OCI-LY3 (cell line): ENCODE measurements around the gene FBXO17.
"Not testable (repeated sequence)": the region's sequence is repeated elsewhere in the genome, so short reads cannot be mapped to it uniquely, and the experiment has no call there.

Source experiments
- EZH2phosphoT487 ChIP-seq: fragments of 200-600 bp; shearing (Covaris generic); IDR thresholded peaks from 2 replicates; pipeline ENCODE4 v1.6.1; 2018; ENCODE audit warnings: antibody characterized with exemption, mixed run types, low read depth
- TF ChIP-seq, protein P1 (sequence below): fragments of 200-600, 300-600 bp; sonication (generic); IDR thresholded peaks from 2 replicates; pipeline ENCODE4 v1.5.1; 2014; ENCODE audit warnings: antibody characterized with exemption, low read length, low read depth

DNA sequence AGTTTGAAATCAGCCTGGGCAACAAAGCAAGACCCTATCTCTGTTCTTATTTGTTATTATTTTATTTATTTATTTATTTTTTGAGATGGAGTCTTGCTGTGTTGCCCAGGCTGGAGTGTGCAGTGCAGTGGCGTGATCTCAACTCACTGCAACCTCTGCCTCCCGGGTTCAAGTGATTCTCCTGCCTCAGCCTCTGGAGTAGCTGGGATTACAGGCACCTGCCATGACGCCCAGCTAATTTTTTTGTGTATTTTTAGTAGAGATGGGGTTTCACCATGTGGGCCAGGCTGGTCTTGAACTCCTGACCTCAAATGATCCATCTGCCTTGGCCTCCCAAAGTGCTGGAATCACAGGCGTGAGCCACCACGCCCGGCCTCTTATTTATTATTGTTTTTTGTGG is 12.2 kb upstream of the FBXO17 start:
- TF ChIP-seq, protein P1, sequence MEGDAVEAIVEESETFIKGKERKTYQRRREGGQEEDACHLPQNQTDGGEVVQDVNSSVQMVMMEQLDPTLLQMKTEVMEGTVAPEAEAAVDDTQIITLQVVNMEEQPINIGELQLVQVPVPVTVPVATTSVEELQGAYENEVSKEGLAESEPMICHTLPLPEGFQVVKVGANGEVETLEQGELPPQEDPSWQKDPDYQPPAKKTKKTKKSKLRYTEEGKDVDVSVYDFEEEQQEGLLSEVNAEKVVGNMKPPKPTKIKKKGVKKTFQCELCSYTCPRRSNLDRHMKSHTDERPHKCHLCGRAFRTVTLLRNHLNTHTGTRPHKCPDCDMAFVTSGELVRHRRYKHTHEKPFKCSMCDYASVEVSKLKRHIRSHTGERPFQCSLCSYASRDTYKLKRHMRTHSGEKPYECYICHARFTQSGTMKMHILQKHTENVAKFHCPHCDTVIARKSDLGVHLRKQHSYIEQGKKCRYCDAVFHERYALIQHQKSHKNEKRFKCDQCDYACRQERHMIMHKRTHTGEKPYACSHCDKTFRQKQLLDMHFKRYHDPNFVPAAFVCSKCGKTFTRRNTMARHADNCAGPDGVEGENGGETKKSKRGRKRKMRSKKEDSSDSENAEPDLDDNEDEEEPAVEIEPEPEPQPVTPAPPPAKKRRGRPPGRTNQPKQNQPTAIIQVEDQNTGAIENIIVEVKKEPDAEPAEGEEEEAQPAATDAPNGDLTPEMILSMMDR = not testable (repeated sequence)
- not testable (repeated sequence) for TF ChIP-seq EZH2phosphoT487
